Body of pancreas (tissue), 4 donors: Measurements from ENCODE around the gene CHST3. TPM values are rescaled to one million over a fixed set of nuclear protein-coding genes. Genes with fewer than 3 reads are reported as not detected.
"Not testable (repeated sequence)": the region's sequence is repeated elsewhere in the genome, so short reads cannot be mapped to it uniquely, and the experiment has no call there.

Source experiments
- ATAC-seq: fragments of 150-250 bp; one replicate; pipeline ENCODE4 v1.9.1; 2016
- DNase-seq, 4 donors: peaks; one replicate each; pipeline ENCODE4 v3.0.0-alpha.2; 2019
- H3K27ac ChIP-seq, 4 donors: fragments of 200-600 bp; sonication (generic); 1 replicate in 3 of 4; 2 replicates in 1 of 4; pipeline versions ENCODE4 v1.5.1 to v1.6.1; 2016 to 2019; ENCODE audit warnings: mild to moderate bottlenecking in 1 of 4, mixed read lengths in 1 of 4, moderate library complexity in 1 of 4
- H3K27me3 ChIP-seq, 2 donors: fragments of 200-600 bp; sonication (generic); one replicate each; pipeline ENCODE4 v1.6.0; 2016; ENCODE audit warnings: mild to moderate bottlenecking in 1 of 2
- H3K36me3 ChIP-seq, 2 donors: fragments of 200-600 bp; sonication (generic); replicated peaks in 1 of 2; 2 replicates each; pipeline ENCODE4 v1.5.1; 2016; ENCODE audit warnings: low read depth in 2 of 2; ENCODE audit not compliant: insufficient read depth in 1 of 2
- H3K4me1 ChIP-seq: fragments of 200-600 bp; sonication (generic); one replicate; pipeline ENCODE4 v1.6.0; 2016
- H3K4me3 ChIP-seq, 2 donors: fragments of 200-600 bp; sonication (generic); 1 replicate in 1 of 2; 2 replicates in 1 of 2; pipeline ENCODE4 v1.5.1; 2016 to 2019
- H3K9me3 ChIP-seq, 3 donors: fragments of 200-600 bp; sonication (generic); 1 replicate in 2 of 3; 2 replicates in 1 of 3; pipeline ENCODE4 v1.5.1; 2016
- POLR2A ChIP-seq, 3 donors: fragments of 450-650 bp; IDR thresholded peaks; one replicate each; pipeline ENCODE4 v1.6.1; 2016; ENCODE audit warnings: antibody characterized with exemption in 3 of 3, mild to moderate bottlenecking in 2 of 3
- WGBS, 2 donors: methylation state at CpG; one replicate each; pipeline ENCODE4 v1.1.5; 2017; 5-methylcytosine and 5-hydroxymethylcytosine counted together
- intact Hi-C: fragments of 100-400 bp; cut with DNase I; formaldehyde crosslinking; loops from one replicate; pipeline ENCODE4 v1.15.1; 2023
- total RNA-seq, 2 donors: library from RNA; depleted of rRNA; stranded (reverse); fragments of >200 nt; gene quantifications; one replicate each; pipeline ENCODE4 v1.1.0, GENCODE V29; 2016
- TF ChIP-seq, protein P1 (sequence below), 7 experiments: fragments of 450-650 bp in 4 of 7; fragments of 200-600 bp in 3 of 7; sonication (generic) in 3 of 7; IDR thresholded peaks; one replicate each; pipeline ENCODE4 v1.5.1; 2016 to 2019; ENCODE audit warnings: antibody characterized with exemption in 7 of 7

CHST3 gene
- total RNA-seq, 2 donors from 2014 or later, result 8.6 to 19.4 TPM

DNA sequence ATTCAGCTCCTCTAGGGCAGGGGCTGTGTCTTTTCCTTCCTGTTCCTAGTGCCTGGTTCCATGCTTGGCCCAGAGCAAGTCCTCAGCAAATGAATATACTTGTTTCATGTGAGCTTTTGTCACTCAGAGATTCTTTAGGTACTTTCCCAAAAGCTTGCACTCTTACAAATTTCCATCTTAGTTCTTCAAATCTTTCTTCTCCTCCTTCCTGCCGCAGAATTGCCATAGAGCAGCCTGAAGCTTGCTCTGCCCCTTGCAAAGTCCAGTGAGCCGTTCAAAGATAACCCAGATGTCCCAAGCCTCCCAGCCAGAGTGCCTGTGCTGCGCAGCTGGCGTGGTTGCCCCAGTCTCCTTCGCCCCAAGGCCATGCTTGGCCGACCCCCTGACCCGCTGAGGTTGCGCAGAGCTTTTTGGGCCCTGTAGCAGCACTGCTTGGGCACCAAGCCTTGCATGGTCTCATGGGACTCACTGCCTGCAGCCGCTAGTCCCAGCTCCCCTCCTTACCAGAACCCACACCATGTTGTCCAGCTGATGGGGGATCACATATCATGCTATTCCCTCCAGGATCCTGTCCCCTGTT lies 20.7 kb downstream of the CHST3 start:
- intact Hi-C loops, result no loop called here
- TF ChIP-seq, protein P1, sequence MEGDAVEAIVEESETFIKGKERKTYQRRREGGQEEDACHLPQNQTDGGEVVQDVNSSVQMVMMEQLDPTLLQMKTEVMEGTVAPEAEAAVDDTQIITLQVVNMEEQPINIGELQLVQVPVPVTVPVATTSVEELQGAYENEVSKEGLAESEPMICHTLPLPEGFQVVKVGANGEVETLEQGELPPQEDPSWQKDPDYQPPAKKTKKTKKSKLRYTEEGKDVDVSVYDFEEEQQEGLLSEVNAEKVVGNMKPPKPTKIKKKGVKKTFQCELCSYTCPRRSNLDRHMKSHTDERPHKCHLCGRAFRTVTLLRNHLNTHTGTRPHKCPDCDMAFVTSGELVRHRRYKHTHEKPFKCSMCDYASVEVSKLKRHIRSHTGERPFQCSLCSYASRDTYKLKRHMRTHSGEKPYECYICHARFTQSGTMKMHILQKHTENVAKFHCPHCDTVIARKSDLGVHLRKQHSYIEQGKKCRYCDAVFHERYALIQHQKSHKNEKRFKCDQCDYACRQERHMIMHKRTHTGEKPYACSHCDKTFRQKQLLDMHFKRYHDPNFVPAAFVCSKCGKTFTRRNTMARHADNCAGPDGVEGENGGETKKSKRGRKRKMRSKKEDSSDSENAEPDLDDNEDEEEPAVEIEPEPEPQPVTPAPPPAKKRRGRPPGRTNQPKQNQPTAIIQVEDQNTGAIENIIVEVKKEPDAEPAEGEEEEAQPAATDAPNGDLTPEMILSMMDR (IDR thresholded peaks at IDR 0.05), result no peak
- TF ChIP-seq POLR2A (IDR thresholded peaks at IDR 0.05), result no peak
- DNase-seq (no peak), ATAC-seq (no peak)
- Histone ChIP-seq H3K36me3 (no peaks in the 10 kb centered on the region), H3K4me3 (no peak overlapping the region), H3K9me3 (no peaks in the 10 kb centered on the region), H3K27me3 (no peaks in the 10 kb centered on the region), H3K4me1 (peaks cover 63% of the 10 kb centered on the region), H3K27ac (peak overlapping the region; percentile 23 to 92 (median 82))
- WGBS, 2 donors, result 79 to 83% methylated on average over 9 of the region's 9 CpGs

DNA sequence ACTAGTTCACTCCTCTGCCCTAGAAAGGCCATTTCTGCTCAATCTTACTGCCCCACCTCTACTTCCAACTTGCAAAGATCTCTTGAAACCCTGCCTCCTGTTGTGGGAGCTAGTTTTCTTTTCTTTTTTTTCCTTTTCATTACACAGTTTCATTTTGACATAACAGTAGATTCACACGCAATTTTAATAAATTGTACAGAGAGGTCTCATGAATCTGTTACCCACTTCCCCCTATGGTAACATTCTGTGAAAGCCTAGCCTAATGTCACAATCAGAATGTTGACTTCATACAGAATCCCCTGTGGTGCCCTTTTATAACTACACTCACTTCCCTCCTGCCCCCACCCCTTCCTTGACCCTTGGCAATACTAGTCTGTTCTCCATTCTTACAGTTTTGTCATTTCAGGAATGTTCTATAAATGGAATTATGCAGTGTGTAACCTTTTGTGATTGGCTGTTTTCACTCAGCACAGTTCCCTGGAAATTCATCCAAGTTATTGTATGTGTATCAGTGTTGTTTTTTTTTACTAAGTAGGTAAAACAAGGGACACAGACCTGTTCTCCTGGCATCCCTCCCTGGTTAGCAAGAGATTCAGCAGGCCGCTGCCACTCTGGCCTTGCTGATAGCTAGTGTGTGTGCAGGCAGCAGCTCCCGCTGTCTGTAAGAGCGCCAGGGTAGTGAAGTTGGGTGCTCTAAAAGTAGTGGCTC lies 21.5 kb downstream of the CHST3 start:
- H3K27ac ChIP-seq, result peak overlapping the region; percentile 80 to 92 (median 82)
- H3K27me3 ChIP-seq, result no peaks in the 10 kb centered on the region
- 46 to 56% methylated on average over 4 of the region's 4 CpGs for WGBS, 2 donors
- peak; percentile 28 for ATAC-seq
- peaks cover 63% of the 10 kb centered on the region for H3K4me1 ChIP-seq
- peak in 1 of 4 donors; percentile 54 for DNase-seq
- TF ChIP-seq, protein P1 (IDR thresholded peaks at IDR 0.05), result peak in 1 of 7 experiments; percentile 20
- no peak for TF ChIP-seq POLR2A (IDR thresholded peaks at IDR 0.05)
- intact Hi-C loops, result no loop called here
- no peaks in the 10 kb centered on the region for H3K36me3 ChIP-seq
- H3K9me3 ChIP-seq, result no peaks in the 10 kb centered on the region
- H3K4me3 ChIP-seq, result no peak overlapping the region

DNA sequence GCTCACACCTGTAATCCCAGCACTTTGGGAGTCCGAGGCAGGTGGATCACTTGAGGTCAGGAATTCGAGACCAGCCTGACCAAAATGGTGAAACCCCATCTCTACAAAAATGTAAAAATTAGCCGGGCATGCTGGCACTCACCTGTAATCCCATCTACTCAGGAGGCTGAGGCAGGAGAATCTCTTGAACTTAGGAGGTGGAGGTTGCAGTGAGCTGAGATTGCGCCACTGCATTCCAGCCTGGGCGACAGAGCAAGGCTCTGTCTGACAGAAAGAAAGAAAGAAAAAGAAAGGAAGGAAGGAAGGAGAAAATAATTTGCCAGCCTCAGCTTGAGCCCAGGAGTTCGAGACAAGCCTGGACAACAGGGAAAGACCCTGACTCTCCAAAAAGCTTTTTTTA lies 24.7 kb downstream of the CHST3 start:
- peak overlapping the region in 3 of 4 donors; percentile 38 to 84 (median 81) for H3K27ac ChIP-seq
- H3K4me1 ChIP-seq, result peaks cover 39% of the 10 kb centered on the region
- 71 to 87% methylated on average over 6 of the region's 6 CpGs for WGBS, 2 donors
- ATAC-seq, H3K4me3 ChIP-seq, H3K36me3 ChIP-seq, H3K9me3 ChIP-seq, intact Hi-C loops, DNase-seq, H3K27me3 ChIP-seq: not testable (repeated sequence)

DNA sequence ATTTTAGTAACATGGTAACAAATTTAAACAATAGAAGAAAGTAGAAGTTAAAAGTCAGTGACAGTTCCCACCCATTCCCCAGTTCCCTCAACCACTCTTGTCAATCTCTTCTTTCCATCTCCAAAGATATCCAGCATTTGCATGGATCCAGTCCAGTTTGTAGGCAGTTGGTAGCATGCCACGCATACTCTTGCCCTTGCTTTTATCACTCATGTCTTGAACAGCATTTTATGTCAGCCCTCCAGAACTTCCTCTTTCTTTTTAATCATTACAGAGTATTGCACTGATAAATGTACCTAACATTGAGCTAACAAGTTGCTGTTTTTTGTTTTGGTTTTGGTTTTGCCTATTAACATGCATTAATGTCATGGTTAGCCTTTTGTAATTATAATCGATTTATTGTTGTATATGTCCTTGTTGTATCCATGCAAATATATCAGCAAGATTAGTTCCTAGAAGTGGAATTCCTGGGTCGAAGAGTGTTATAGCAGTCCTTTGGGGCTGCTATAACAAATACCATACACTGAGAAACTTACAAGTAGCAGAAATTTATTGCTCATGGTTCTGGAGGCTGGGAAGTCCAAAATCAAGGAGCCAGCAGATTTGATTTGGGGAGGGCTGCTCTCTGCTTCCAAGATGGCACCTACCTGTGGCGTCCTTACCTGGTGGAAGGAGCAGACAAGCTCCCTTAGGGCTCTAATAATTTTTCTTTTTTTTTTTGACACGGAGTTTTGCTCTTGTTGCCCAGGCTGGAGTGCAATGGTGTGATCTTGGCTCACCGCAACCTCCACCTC lies 25.7 kb downstream of the CHST3 start:
- Histone ChIP-seq H3K27me3 (no peaks in the 10 kb centered on the region), H3K36me3 (no peaks in the 10 kb centered on the region), H3K4me3 (no peak overlapping the region), H3K27ac (peak overlapping the region in 3 of 4 donors; percentile 9 to 81 (median 43)), H3K9me3 (no peaks in the 10 kb centered on the region), H3K4me1 (peaks cover 30% of the 10 kb centered on the region)
- WGBS, 2 donors, result 48 to 62% methylated on average over 6 of the region's 6 CpGs
- intact Hi-C loops, result no loop called here
- TF ChIP-seq POLR2A (IDR thresholded peaks at IDR 0.05), result no peak
- TF ChIP-seq, protein P1 (IDR thresholded peaks at IDR 0.05), result no peak
- no peak for ATAC-seq
- DNase-seq, result no peak

DNA sequence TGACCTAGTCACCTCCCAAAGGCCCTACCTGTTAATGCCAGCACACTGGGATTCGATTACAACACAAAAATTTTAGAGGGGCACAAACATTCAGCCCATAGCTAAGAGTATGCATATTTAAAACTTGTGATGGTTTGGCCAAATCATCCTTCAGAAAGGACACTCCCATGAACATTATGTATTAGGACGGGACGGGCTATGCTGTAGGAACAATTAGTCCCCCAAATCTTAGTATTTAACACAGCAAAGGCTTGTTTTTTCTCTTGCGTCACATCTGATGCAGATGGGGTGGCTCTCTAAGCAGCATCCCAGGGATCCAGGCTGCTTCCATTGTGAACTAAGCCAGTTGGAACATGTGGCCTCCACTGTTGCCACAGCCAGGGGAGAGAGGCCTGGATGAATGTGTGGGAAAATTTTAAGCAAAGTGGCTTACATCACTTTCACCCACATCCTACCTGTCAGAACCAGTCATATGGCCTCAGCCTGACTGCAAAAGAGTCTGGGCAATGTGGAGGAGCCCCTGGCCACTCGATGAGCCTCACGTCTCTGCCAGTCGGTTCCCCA lies 26.6 kb downstream of the CHST3 start:
- TF ChIP-seq POLR2A (IDR thresholded peaks at IDR 0.05), result no peak
- TF ChIP-seq, protein P1 (IDR thresholded peaks at IDR 0.05), result no peak
- 80 to 84% methylated on average over 7 of the region's 7 CpGs for WGBS, 2 donors
- ATAC-seq (no peak), DNase-seq (no peak)
- H3K36me3 ChIP-seq, result no peaks in the 10 kb centered on the region
- H3K4me1 ChIP-seq, result peaks cover 22% of the 10 kb centered on the region
- peak overlapping the region in 2 of 4 donors; percentile 9 to 81 for H3K27ac ChIP-seq
- no peaks in the 10 kb centered on the region for H3K9me3 ChIP-seq
- H3K4me3 ChIP-seq, result no peak overlapping the region
- intact Hi-C loops, result no loop called here
- no peaks in the 10 kb centered on the region for H3K27me3 ChIP-seq
